SK-N-MC (cell line): ENCODE results near the gene SELENON.

Experiments used
- EZH2 ChIP-seq: fragments of 200-600 bp; sonication (generic); IDR thresholded peaks from one replicate; pipeline ENCODE4 v1.6.1; 2017; ENCODE audit warnings: antibody characterized with exemption
- FOXP2 ChIP-seq: optimal IDR thresholded peaks from 2 replicates; pipeline ENCODE3; 2011; ENCODE audit warnings: mild to moderate bottlenecking, moderate library complexity; ENCODE audit not compliant: insufficient read depth; ENCODE audit errors: extremely low read length, control extremely low read depth
- POLR2AphosphoS5 ChIP-seq: IDR thresholded peaks from 2 replicates; pipeline ENCODE4 v1.6.1; 2012; ENCODE audit warnings: mild to moderate bottlenecking, low read depth, low read length, borderline replicate concordance

- TF ChIP-seq EZH2 = no peak
- no peak for TF ChIP-seq POLR2AphosphoS5
- TF ChIP-seq FOXP2 = no peak
These were observed 45.4 kb upstream of the SELENON start for GRCh38 chr1:25754470-25755181.
